Activated CD8-positive, alpha-beta T cell treated with anti-CD3 and anti-CD28 coated beads for 36 hours (primary cell): ENCODE data around the gene HTR3A. TPM values are rescaled to one million over a fixed set of nuclear protein-coding genes. Genes with fewer than 3 reads are reported as not detected.
"Not testable (repeated sequence)": the region's sequence is repeated elsewhere in the genome, so short reads cannot be mapped to it uniquely, and the experiment has no call there.

Source experiments
- ATAC-seq: fragments of 200-7000 bp; cut with Tn5 transposase; one replicate; pipeline ENCODE4 v1.10.0; 2021; ENCODE audit warnings: mild to moderate bottlenecking, moderate library complexity
- CTCF ChIA-PET: fragments of 350-600 bp; sonication (Branson Sonifier 250); formaldehyde crosslinking; loops from one replicate; lab custom pipeline; 2021; ENCODE audit warnings: antibody characterized with exemption; lab: Charles Lee
- POLR2A ChIA-PET: fragments of 350-600 bp; sonication (Branson Sonifier 250); formaldehyde crosslinking; loops from one replicate; lab custom pipeline; 2021; ENCODE audit warnings: antibody characterized with exemption; lab: Charles Lee
- DNase-seq: peaks from one replicate; pipeline ENCODE4 v3.0.0-alpha.2; 2020
- H3K27ac Mint-ChIP-seq: one replicate; pipeline ENCODE4 v1.8.0; 2021; ENCODE audit warnings: mild to moderate bottlenecking, mixed read lengths
- H3K27me3 Mint-ChIP-seq: one replicate; pipeline ENCODE4 v1.8.0; 2021; ENCODE audit warnings: mixed read lengths
- H3K36me3 Mint-ChIP-seq: one replicate; pipeline ENCODE4 v1.8.0; 2021; ENCODE audit warnings: low read depth, mixed read lengths
- H3K4me1 Mint-ChIP-seq: one replicate; pipeline ENCODE4 v1.8.0; 2021; ENCODE audit warnings: low read depth, mixed read lengths
- H3K4me3 Mint-ChIP-seq: one replicate; pipeline ENCODE4 v1.8.0; 2021; ENCODE audit warnings: mild to moderate bottlenecking, moderate library complexity, mixed read lengths
- H3K9me3 Mint-ChIP-seq: one replicate; pipeline ENCODE4 v1.8.0; 2021; ENCODE audit warnings: mixed read lengths
- intact Hi-C: fragments of 100-400 bp; cut with micrococcal nuclease; formaldehyde crosslinking; loops from one replicate; pipeline ENCODE4 v1.10.0; 2022
- total RNA-seq, 2 experiments: library from RNA; stranded (reverse); gene quantifications; one replicate each; pipeline ENCODE4 v1.2.3, GENCODE V29; 2021
- TF ChIP-seq, protein P1 (sequence below): fragments of 200-600 bp; IDR thresholded peaks from one replicate; pipeline ENCODE4 v1.8.0; 2022; ENCODE audit warnings: antibody characterized with exemption, mild to moderate bottlenecking

The HTR3A gene
- total RNA-seq, 2 experiments from 2014 or later = not detected

GRCh38 chr11:113934761-113935160 lies 40.1 kb upstream of the HTR3A start:
- H3K27ac Mint-ChIP-seq = no peak overlapping the region
- H3K9me3 Mint-ChIP-seq = no peaks in the 10 kb centered on the region
- ATAC-seq = no peak
- no peaks in the 10 kb centered on the region for H3K4me1 Mint-ChIP-seq
- TF ChIP-seq, protein P1, sequence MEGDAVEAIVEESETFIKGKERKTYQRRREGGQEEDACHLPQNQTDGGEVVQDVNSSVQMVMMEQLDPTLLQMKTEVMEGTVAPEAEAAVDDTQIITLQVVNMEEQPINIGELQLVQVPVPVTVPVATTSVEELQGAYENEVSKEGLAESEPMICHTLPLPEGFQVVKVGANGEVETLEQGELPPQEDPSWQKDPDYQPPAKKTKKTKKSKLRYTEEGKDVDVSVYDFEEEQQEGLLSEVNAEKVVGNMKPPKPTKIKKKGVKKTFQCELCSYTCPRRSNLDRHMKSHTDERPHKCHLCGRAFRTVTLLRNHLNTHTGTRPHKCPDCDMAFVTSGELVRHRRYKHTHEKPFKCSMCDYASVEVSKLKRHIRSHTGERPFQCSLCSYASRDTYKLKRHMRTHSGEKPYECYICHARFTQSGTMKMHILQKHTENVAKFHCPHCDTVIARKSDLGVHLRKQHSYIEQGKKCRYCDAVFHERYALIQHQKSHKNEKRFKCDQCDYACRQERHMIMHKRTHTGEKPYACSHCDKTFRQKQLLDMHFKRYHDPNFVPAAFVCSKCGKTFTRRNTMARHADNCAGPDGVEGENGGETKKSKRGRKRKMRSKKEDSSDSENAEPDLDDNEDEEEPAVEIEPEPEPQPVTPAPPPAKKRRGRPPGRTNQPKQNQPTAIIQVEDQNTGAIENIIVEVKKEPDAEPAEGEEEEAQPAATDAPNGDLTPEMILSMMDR = no peak
- CTCF ChIA-PET = no interaction called here
- H3K4me3 Mint-ChIP-seq = no peak overlapping the region
- peaks cover 11% of the 10 kb centered on the region for H3K27me3 Mint-ChIP-seq
- no peaks in the 10 kb centered on the region for H3K36me3 Mint-ChIP-seq
- POLR2A ChIA-PET = no interaction called here
- no peak for DNase-seq
- intact Hi-C loops = no loop called here

GRCh38 chr11:113935858-113936257 lies 39.0 kb upstream of the HTR3A start:
- Mint-ChIP-seq H3K4me1 (no peaks in the 10 kb centered on the region), H3K9me3 (no peaks in the 10 kb centered on the region), H3K36me3 (no peaks in the 10 kb centered on the region), H3K4me3 (no peak overlapping the region), H3K27me3 (peaks cover 11% of the 10 kb centered on the region), H3K27ac (no peak overlapping the region)
- intact Hi-C loops = no loop called here
- TF ChIP-seq, protein P1 = no peak
- POLR2A ChIA-PET = no interaction called here
- ATAC-seq = no peak
- CTCF ChIA-PET = no interaction called here
- DNase-seq = no peak

- H3K9me3 Mint-ChIP-seq = no peaks in the 10 kb centered on the region
- ATAC-seq (no peak), DNase-seq (no peak)
- peaks cover 11% of the 10 kb centered on the region for H3K27me3 Mint-ChIP-seq
- TF ChIP-seq, protein P1 = no peak
- H3K36me3 Mint-ChIP-seq = no peaks in the 10 kb centered on the region
- intact Hi-C loops = no loop called here
- no peak overlapping the region for H3K27ac Mint-ChIP-seq
- CTCF ChIA-PET = no interaction called here
- H3K4me3 Mint-ChIP-seq = no peak overlapping the region
- H3K4me1 Mint-ChIP-seq = no peaks in the 10 kb centered on the region
- POLR2A ChIA-PET = no interaction called here
These were observed 37.0 kb upstream of the HTR3A start for GRCh38 chr11:113937918-113938317.

DNA sequence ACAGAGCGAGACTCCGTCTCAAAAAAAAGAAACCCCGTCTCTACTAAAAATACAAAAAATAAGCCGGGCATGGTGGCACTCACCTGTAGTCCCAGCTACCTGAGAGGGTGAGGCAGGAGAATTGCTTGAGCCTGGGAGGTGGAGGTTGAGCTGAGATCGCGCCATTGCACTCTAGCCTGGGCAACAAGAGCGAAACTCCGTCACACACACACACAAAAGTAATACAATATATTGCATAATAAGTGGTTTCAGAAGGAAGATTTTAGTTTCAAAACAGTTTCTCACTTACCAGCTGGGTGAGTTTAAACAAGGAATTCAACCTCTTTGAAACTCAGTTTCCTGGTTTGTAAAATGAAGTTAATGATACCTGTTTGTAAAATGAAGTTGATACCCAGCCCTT lies 32.7 kb upstream of the HTR3A start:
- no peaks in the 10 kb centered on the region for H3K4me1 Mint-ChIP-seq
- ATAC-seq (no peak), DNase-seq (no peak)
- H3K27me3 Mint-ChIP-seq = peaks cover 8% of the 10 kb centered on the region
- intact Hi-C loops = no loop called here
- CTCF ChIA-PET = no interaction called here
- no peaks in the 10 kb centered on the region for H3K36me3 Mint-ChIP-seq
- no peak overlapping the region for H3K27ac Mint-ChIP-seq
- POLR2A ChIA-PET = no interaction called here
- H3K9me3 Mint-ChIP-seq = no peaks in the 10 kb centered on the region
- TF ChIP-seq, protein P1 = no peak
- H3K4me3 Mint-ChIP-seq = no peak overlapping the region

DNA sequence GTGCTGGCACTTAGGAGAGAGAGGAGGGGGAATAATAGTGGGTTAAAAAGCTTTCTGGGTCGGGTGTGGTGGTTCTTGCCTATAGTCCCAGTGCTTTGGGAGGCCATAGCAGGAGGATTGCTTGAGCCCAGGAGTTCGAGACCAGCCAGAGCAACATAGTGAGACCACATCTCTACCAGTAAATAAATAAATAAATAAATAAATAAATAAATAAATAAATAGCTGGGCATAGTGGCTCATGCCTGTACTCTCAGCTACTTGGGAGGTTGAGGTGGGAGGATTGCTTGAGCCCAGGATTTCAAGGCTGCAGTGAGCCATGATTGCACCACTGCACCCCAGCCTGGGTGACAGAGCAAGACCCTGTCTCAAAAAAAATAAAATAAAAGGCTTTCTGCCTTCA lies 28.7 kb upstream of the HTR3A start:
- H3K4me3 Mint-ChIP-seq, ATAC-seq, intact Hi-C loops, H3K27ac Mint-ChIP-seq, H3K27me3 Mint-ChIP-seq, DNase-seq, H3K4me1 Mint-ChIP-seq, POLR2A ChIA-PET, H3K9me3 Mint-ChIP-seq, H3K36me3 Mint-ChIP-seq, CTCF ChIA-PET: not testable (repeated sequence)

DNA sequence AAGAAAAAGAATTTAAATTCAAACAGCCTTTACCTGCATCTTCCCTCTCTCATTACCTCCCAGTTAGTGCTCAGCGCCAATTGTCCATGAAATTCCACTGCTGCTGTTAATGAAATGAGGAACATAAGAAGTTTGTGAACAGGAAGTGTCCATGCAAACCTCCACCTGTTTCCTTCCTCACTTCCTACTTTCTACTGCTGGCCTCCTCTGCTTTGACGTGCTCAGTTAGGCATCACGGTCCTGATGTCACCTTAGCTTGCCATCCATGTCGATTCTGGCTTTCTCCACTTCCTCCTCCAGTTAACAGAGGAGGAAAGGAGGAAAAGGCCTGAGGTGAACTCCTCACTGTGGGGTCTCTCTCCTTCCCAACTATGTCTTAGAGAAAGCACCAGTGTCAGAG lies 26.9 kb upstream of the HTR3A start:
- intact Hi-C loops = no loop called here
- DNase-seq (no peak), ATAC-seq (no peak)
- H3K27me3 Mint-ChIP-seq = peaks cover 8% of the 10 kb centered on the region
- CTCF ChIA-PET = no interaction called here
- H3K9me3 Mint-ChIP-seq = no peaks in the 10 kb centered on the region
- no peaks in the 10 kb centered on the region for H3K36me3 Mint-ChIP-seq
- H3K4me3 Mint-ChIP-seq = no peak overlapping the region
- TF ChIP-seq, protein P1 = no peak
- no peak overlapping the region for H3K27ac Mint-ChIP-seq
- POLR2A ChIA-PET = no interaction called here
- no peaks in the 10 kb centered on the region for H3K4me1 Mint-ChIP-seq
